GM18873 (cell line): ENCODE measurements around the gene CNGA3.
A peak's percentile ranks its signal among the peaks of the same experiment; 100 is the strongest.
"Not testable (repeated sequence)": the region's sequence is repeated elsewhere in the genome, so short reads cannot be mapped to it uniquely, and the experiment has no call there.

Experiments
- ATAC-seq: cut with Tn5 transposase; IDR thresholded peaks from one replicate; pipeline ENCODE4 v1.9.1; 2021; ENCODE audit warnings: mild to moderate bottlenecking, moderate library complexity, moderate number of reproducible peaks; ENCODE audit not compliant: unreplicated experiment, low FRiP score

CNGA3 gene

GRCh38 chr2:98434492-98434891, 88.2 kb downstream of the CNGA3 start:
- no peak for ATAC-seq

GRCh38 chr2:98435670-98436069, 89.4 kb downstream of the CNGA3 start:
- not testable (repeated sequence) for ATAC-seq

- ATAC-seq: no peak
These were observed 90.5 kb downstream of the CNGA3 start for GRCh38 chr2:98436734-98437133.

GRCh38 chr2:98438190-98439133, 92.2 kb downstream of the CNGA3 start:
- no peak for ATAC-seq

- ATAC-seq: no peak
These were observed 95.6 kb downstream of the CNGA3 start for GRCh38 chr2:98441706-98442450.

- no peak for ATAC-seq
These were observed 96.2 kb downstream of the CNGA3 start for GRCh38 chr2:98442488-98442887.

GRCh38 chr2:98444436-98445176, 98.3 kb downstream of the CNGA3 start, which contains the start of gene INPP4A:
Gene INPP4A (plus strand): TSS chr2:98444858. CDS start chr2:98520049, 75,191 bp downstream.
- peak; percentile 70 for ATAC-seq

GRCh38 chr2:98445177-98445682, 99.0 kb downstream of the CNGA3 start:
- ATAC-seq: peak; percentile 29

GRCh38 chr2:98445683-98446581, 99.7 kb downstream of the CNGA3 start:
- ATAC-seq: no peak

- no peak for ATAC-seq
These were observed 100.6 kb downstream of the CNGA3 start for GRCh38 chr2:98446850-98447249.
